ENCODE measurements around the gene CAPG.

CAPG gene

GRCh38 chr2:85438201-85439024, 28.2 kb upstream of the CAPG start:
- DNase-seq, result peak; percentile 7

GRCh38 chr2:85437488-85438200, 27.5 kb upstream of the CAPG start:
- peak; percentile 65 for DNase-seq

- no peak for DNase-seq
These were observed 26.8 kb upstream of the CAPG start for GRCh38 chr2:85436836-85437487.

- DNase-seq, result no peak
These were observed 26.0 kb upstream of the CAPG start for GRCh38 chr2:85435981-85436835.

- no peak for DNase-seq
These were observed 25.2 kb upstream of the CAPG start for GRCh38 chr2:85435220-85435958.

- DNase-seq, result no peak
These were observed 24.5 kb upstream of the CAPG start for GRCh38 chr2:85434696-85435095.

- DNase-seq, result peak; percentile 90
These were observed 23.4 kb upstream of the CAPG start for GRCh38 chr2:85433511-85434089.

- no peak for DNase-seq
These were observed 21.5 kb upstream of the CAPG start for GRCh38 chr2:85431570-85432205.

- DNase-seq, result peak; percentile 34
These were observed 20.8 kb upstream of the CAPG start for GRCh38 chr2:85430752-85431569.

GRCh38 chr2:85429924-85430289, 19.7 kb upstream of the CAPG start:
- no peak for DNase-seq

- DNase-seq, result no peak
These were observed 19.2 kb upstream of the CAPG start for GRCh38 chr2:85429213-85429923.

GRCh38 chr2:85428343-85428881, 18.2 kb upstream of the CAPG start:
- DNase-seq, result no peak

- no peak for DNase-seq
These were observed 17.2 kb upstream of the CAPG start for GRCh38 chr2:85427300-85427835.

- DNase-seq, result no peak
These were observed 15.4 kb upstream of the CAPG start for GRCh38 chr2:85425588-85425987.

- DNase-seq, result no peak
These were observed 13.4 kb upstream of the CAPG start for GRCh38 chr2:85423525-85423924.

GRCh38 chr2:85422072-85422457, 11.9 kb upstream of the CAPG start:
- DNase-seq, result no peak

GRCh38 chr2:85421260-85422071, 11.3 kb upstream of the CAPG start:
- peak; percentile 71 for DNase-seq
